Naive thymus-derived CD4-positive, alpha-beta T cell (primary cell): Measurements from ENCODE around the gene SLC38A1. TPM values are rescaled to one million over a fixed set of nuclear protein-coding genes. Genes with fewer than 3 reads are reported as not detected.

Source experiments
- ATAC-seq: fragments of 150-1000 bp; cut with Tn5 transposase; 2 replicates; pipeline ENCODE4 v1.10.0; 2021; ENCODE audit warnings: mild to moderate bottlenecking, moderate library complexity
- CTCF ChIA-PET: fragments of 350-600 bp; sonication (Branson Sonifier 250); formaldehyde crosslinking; loops from one replicate; lab custom pipeline; 2021; ENCODE audit warnings: antibody characterized with exemption; lab: Charles Lee
- POLR2A ChIA-PET: fragments of 350-600 bp; sonication (Branson Sonifier 250); formaldehyde crosslinking; loops from one replicate; lab custom pipeline; 2021; ENCODE audit warnings: antibody characterized with exemption, inconsistent platforms; lab: Charles Lee
- DNase-seq, 9 donors: peaks; one replicate each; pipeline versions ENCODE4 v3.0.0 to v3.0.0-alpha.2; 2020 to 2022; ENCODE audit warnings: mixed read lengths in 1 of 9
- H3K27ac ChIP-seq: one replicate; pipeline ENCODE4 v1.7.0; 2013; ENCODE audit warnings: mild to moderate bottlenecking, low read depth, low read length, moderate library complexity
- H3K27me3 ChIP-seq, 2 donors: one replicate each; pipeline ENCODE4 v1.7.0; 2013; ENCODE audit warnings: low read length in 2 of 2, mild to moderate bottlenecking in 2 of 2, moderate library complexity in 2 of 2; ENCODE audit not compliant: control insufficient read depth in 2 of 2, insufficient read depth in 2 of 2
- H3K36me3 ChIP-seq, 3 experiments: 1 replicate in 2 of 3; 2 replicates in 1 of 3; pipeline ENCODE4 v1.7.0; 2013; ENCODE audit warnings: low read length in 3 of 3, mild to moderate bottlenecking in 3 of 3, moderate library complexity in 1 of 3; ENCODE audit not compliant: insufficient read depth in 3 of 3, control insufficient read depth in 2 of 3
- H3K4me1 ChIP-seq, 2 donors: one replicate each; pipeline ENCODE4 v1.7.0; 2013; ENCODE audit warnings: low read length in 2 of 2, mild to moderate bottlenecking in 2 of 2, moderate library complexity in 1 of 2; ENCODE audit not compliant: control insufficient read depth in 2 of 2, insufficient read depth in 2 of 2
- H3K4me3 ChIP-seq: 2 replicates; pipeline ENCODE4 v1.7.0; 2013; ENCODE audit warnings: mild to moderate bottlenecking, low read length
- H3K9me3 ChIP-seq, 3 experiments: 1 replicate in 2 of 3; 2 replicates in 1 of 3; pipeline ENCODE4 v1.7.0; 2013; ENCODE audit warnings: low read length in 3 of 3; ENCODE audit not compliant: control insufficient read depth in 2 of 3
- H3K27ac Mint-ChIP-seq, 9 donors: one replicate each; pipeline ENCODE4 v1.8.0; 2020 to 2022; ENCODE audit warnings: mixed read lengths in 9 of 9, mild to moderate bottlenecking in 8 of 9, moderate library complexity in 5 of 9, inconsistent platforms in 2 of 9
- H3K27me3 Mint-ChIP-seq, 5 donors: one replicate each; pipeline ENCODE4 v1.8.0; 2021 to 2022; ENCODE audit warnings: mixed read lengths in 5 of 5, mild to moderate bottlenecking in 1 of 5
- H3K36me3 Mint-ChIP-seq, 5 donors: one replicate each; pipeline ENCODE4 v1.8.0; 2020 to 2022; ENCODE audit warnings: mixed read lengths in 5 of 5, mild to moderate bottlenecking in 3 of 5, inconsistent platforms in 1 of 5
- H3K4me1 Mint-ChIP-seq, 7 donors: one replicate each; pipeline ENCODE4 v1.8.0; 2020 to 2022; ENCODE audit warnings: mixed read lengths in 7 of 7, mild to moderate bottlenecking in 3 of 7, inconsistent platforms in 1 of 7
- H3K4me3 Mint-ChIP-seq, 10 donors: one replicate each; pipeline ENCODE4 v1.8.0; 2020 to 2022; ENCODE audit warnings: mild to moderate bottlenecking in 10 of 10, mixed read lengths in 10 of 10, moderate library complexity in 6 of 10, inconsistent platforms in 2 of 10
- H3K9me3 Mint-ChIP-seq, 11 donors: one replicate each; pipeline ENCODE4 v1.8.0; 2020 to 2022; ENCODE audit warnings: mixed read lengths in 11 of 11, mild to moderate bottlenecking in 4 of 11, inconsistent platforms in 1 of 11, moderate library complexity in 1 of 11
- intact Hi-C, 2 donors: fragments of 100-400 bp; cut with micrococcal nuclease; formaldehyde crosslinking; loops; one replicate each; pipeline ENCODE4 v1.15.1; 2023
- polyA plus RNA-seq, 2 donors: library from polyadenylated mRNA; unstranded; fragments of 300-500 nt; fragmentation: Illumina TruSeq; gene quantifications; one replicate each; pipeline ENCODE4 v1.2.3, GENCODE V29; 2021
- total RNA-seq, 6 experiments: library from RNA in 5 of 6; stranded (reverse) in 5 of 6; gene quantifications; 1 replicate in 5 of 6; 2 replicates in 1 of 6; pipeline ENCODE4 v1.2.3 and lab custom pipeline; 2021 to 2026

Gene SLC38A1
- total and polyA plus RNA-seq, 7 experiments from 2014 or later: 172 to 283 (median 249) TPM

DNA sequence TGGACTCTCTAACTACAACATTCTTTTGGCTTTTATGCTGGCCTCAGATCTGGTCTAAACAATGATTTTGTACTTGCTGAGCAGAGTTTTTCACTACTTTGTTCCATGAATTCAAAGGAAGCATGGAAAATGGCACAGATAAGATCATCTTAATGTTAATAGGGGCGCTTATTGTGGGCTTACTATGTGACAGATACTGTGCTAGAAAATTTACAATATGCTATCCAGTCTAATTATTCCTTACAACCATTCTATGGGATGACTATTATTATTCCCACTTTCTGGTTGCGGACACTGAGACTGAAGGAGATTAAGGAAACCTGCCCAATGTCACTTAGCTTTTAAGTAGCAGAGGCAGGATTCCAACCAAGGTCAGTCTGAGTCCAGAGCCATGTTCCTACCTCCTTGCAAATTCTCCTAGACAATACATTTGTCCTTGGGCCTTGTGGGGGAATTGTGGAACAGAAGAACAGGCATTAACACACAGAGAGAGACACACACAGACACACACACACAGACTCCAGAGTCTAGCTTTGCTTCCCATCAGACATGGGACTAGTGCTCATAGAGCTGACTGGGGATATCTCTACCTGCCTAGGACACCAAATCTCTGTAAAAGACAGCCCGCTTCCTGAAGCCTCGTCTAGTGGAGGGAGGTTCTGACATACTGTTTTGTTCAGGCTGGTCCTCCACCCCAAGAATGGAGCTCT is 107.7 kb downstream of the SLC38A1 start:
- DNase-seq (no peak), ATAC-seq (no peak)
- H3K4me1 ChIP-seq: peaks cover 0 to 10% of the 10 kb centered on the region in 2 donors
- no peaks in the 10 kb centered on the region for H3K9me3 ChIP-seq
- ChIA-PET POLR2A (interaction anchor here (1.0 kb wide), 1 partner anchor 45 kb away, joined by 3 read pairs; no protein-coding TSS in a partner anchor), CTCF (interaction anchor here (0.7 kb wide), 1 partner anchor 80 kb away, joined by 3 read pairs; no protein-coding TSS in a partner anchor)
- intact Hi-C loops: no loop called here
- no peaks in the 10 kb centered on the region for H3K27me3 Mint-ChIP-seq
- no peak overlapping the region for H3K4me3 Mint-ChIP-seq
- peaks cover 0 to 16% (median 5%) of the 10 kb centered on the region in 11 donors for H3K9me3 Mint-ChIP-seq
- H3K27ac Mint-ChIP-seq: peak overlapping the region in 1 of 9 donors; percentile 27
- no peaks in the 10 kb centered on the region for H3K36me3 ChIP-seq
- peaks cover 5 to 11% (median 6%) of the 10 kb centered on the region in 5 donors for H3K36me3 Mint-ChIP-seq
- no peak overlapping the region for H3K27ac ChIP-seq
- no peak overlapping the region for H3K4me3 ChIP-seq
- H3K27me3 ChIP-seq: no peaks in the 10 kb centered on the region
- H3K4me1 Mint-ChIP-seq: peaks cover 3 to 24% (median 15%) of the 10 kb centered on the region in 7 donors

DNA sequence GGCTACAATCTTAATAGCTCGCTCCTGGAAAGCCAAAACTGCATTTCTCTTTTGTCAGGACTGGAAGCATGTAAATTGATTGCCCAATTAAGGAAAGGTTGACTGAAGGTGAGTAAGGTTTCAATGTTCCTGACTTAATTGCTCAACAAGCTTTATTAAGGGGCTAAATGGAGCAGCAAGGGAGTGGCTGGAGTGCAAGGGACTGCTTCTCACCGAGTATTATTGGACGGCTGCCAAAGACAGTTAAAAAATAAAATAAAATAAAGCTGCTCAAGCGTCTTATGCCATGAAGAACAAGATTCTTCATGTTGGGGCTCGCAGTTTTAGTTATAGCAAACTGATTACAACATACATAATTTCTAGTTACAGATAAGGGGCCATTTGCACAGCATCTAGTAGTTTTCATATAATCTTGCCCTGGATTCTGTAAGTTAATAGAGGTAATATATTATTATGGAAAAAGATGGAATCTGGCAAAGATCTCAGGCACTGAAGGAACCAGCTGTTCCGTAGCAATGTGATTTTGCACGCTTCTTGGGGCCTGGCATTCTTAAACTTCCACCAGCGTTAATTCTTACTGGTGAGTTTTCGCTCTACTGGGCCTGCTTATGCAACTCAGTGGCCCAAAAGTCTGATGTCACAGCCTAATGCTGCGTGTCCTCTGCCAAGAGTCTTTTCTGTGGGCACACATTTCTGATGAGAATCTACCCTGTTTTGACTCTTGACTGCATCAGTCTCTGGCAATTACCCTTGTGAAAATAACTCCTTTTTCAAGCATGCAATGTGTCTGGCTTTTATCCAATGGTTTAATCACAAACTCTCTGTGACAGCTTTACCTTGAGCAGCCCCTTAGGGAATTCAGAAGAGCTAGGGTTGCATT is 108.5 kb downstream of the SLC38A1 start:
- Histone ChIP-seq H3K27ac (no peak overlapping the region), H3K27me3 (no peaks in the 10 kb centered on the region), H3K4me3 (no peak overlapping the region), H3K4me1 (peaks cover 0 to 10% of the 10 kb centered on the region in 2 donors), H3K36me3 (no peaks in the 10 kb centered on the region), H3K9me3 (no peaks in the 10 kb centered on the region)
- ChIA-PET POLR2A (interaction anchor here (1.0 kb wide), 1 partner anchor 46 kb away, joined by 3 read pairs; no protein-coding TSS in a partner anchor), CTCF (interaction anchor here (1.1 kb wide), 1 partner anchor 106 kb away, joined by 3 read pairs; no protein-coding TSS in a partner anchor)
- intact Hi-C loops: no loop called here
- Mint-ChIP-seq H3K36me3 (peaks cover 5 to 14% (median 9%) of the 10 kb centered on the region in 5 donors), H3K27ac (no peak overlapping the region), H3K9me3 (peaks cover 0 to 20% (median 8%) of the 10 kb centered on the region in 11 donors), H3K4me3 (no peak overlapping the region), H3K4me1 (peaks cover 3 to 24% (median 15%) of the 10 kb centered on the region in 7 donors), H3K27me3 (no peaks in the 10 kb centered on the region)
- DNase-seq (no peak), ATAC-seq (no peak)

DNA sequence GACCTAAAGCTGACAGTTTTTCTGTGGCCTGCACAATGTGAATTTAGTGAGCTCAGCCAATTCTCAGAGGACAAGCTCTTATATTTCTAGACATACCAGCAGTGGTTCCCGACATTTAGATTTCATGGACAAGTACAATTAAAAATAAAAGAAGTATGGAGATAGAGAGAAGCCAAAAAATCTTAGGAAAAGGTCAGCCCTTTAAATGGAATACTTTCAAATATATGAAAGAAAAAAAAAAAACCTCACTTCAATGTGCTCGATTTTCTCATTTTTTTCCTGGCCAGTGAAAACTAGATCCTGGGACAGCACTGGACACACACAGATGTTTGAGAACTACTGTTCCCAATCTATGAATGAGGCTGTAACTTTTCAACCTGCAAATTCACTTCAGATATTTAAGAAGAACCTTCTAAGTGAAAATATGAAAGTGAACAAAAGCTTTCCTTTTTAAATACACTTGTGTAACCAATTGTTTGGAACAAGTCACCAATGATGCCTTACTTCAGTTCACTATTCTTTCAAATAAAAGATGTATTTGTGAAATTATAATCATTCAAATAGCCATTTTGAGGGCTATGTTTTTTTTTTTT is 109.4 kb downstream of the SLC38A1 start:
- H3K27ac Mint-ChIP-seq: no peak overlapping the region
- ATAC-seq: no peak
- peaks cover 5 to 14% (median 9%) of the 10 kb centered on the region in 5 donors for H3K36me3 Mint-ChIP-seq
- ChIA-PET CTCF (interaction anchor here (0.7 to 1.1 kb wide), 2 partner anchors 107 to 204 kb away, joined by 3 to 5 read pairs; no protein-coding TSS in a partner anchor), POLR2A (interaction anchor here (0.6 kb wide), 1 partner anchor 141 kb away, joined by 4 read pairs; no protein-coding TSS in a partner anchor)
- H3K4me1 Mint-ChIP-seq: peaks cover 3 to 32% (median 15%) of the 10 kb centered on the region in 7 donors
- no peaks in the 10 kb centered on the region for H3K9me3 ChIP-seq
- H3K27me3 Mint-ChIP-seq: no peaks in the 10 kb centered on the region
- no peak overlapping the region for H3K27ac ChIP-seq
- H3K9me3 Mint-ChIP-seq: peaks cover 0 to 20% (median 8%) of the 10 kb centered on the region in 11 donors
- H3K36me3 ChIP-seq: no peaks in the 10 kb centered on the region
- intact Hi-C loops: loop anchor here (10.0 kb wide), 3 partner anchors 105 to 865 kb away; partner anchors contain the start of gene SLC38A1 (in 1 of the 2)
- H3K4me3 Mint-ChIP-seq: no peak overlapping the region
- H3K4me1 ChIP-seq: peaks cover 0 to 10% of the 10 kb centered on the region in 2 donors
- DNase-seq: no peak
- no peaks in the 10 kb centered on the region for H3K27me3 ChIP-seq
- no peak overlapping the region for H3K4me3 ChIP-seq

DNA sequence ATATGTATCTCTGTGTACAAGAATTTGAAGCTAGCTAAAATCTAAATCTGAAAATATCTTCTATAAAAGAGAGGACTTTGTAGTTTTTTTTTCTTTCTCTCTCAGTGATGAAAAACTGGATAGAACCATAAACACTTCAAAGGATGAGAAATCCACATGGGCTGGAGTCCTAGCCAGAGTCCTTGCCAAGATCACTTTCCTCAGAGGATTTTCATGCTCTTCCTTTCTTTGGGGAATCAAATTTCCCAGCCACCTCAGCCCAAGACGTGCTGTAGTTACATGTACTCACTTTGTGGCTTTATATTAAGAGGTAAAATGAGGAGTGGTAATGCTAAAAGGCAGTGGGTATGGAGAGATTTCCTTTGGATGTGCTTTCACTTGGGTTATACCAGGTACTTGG is 110.3 kb downstream of the SLC38A1 start:
- ChIA-PET POLR2A (interaction anchor here (0.8 to 1.4 kb wide), 3 partner anchors 22 to 212 kb away, joined by 3 to 5 read pairs (median 4); partner anchors contain the start of gene SLC38A1), CTCF (interaction anchor here (0.9 kb wide), 1 partner anchor 143 kb away, joined by 3 read pairs; no protein-coding TSS in a partner anchor)
- intact Hi-C loops: loop anchor here (10.0 kb wide), 3 partner anchors 106 to 866 kb away; partner anchors contain the start of gene SLC38A1 (in 1 of the 2)
- no peak overlapping the region for H3K27ac Mint-ChIP-seq
- Histone ChIP-seq H3K27ac (no peak overlapping the region), H3K9me3 (no peaks in the 10 kb centered on the region), H3K27me3 (no peaks in the 10 kb centered on the region), H3K4me3 (no peak overlapping the region), H3K36me3 (no peaks in the 10 kb centered on the region), H3K4me1 (peaks cover 0 to 16% of the 10 kb centered on the region in 2 donors)
- H3K4me1 Mint-ChIP-seq: peaks cover 3 to 35% (median 19%) of the 10 kb centered on the region in 7 donors
- ATAC-seq (no peak), DNase-seq (no peak)
- H3K36me3 Mint-ChIP-seq: peaks cover 5 to 13% (median 9%) of the 10 kb centered on the region in 5 donors
- peaks cover 0 to 20% (median 8%) of the 10 kb centered on the region in 11 donors for H3K9me3 Mint-ChIP-seq
- H3K27me3 Mint-ChIP-seq: no peaks in the 10 kb centered on the region
- H3K4me3 Mint-ChIP-seq: peak overlapping the region in 3 of 10 donors; percentile 15 to 48 (median 16)

DNA sequence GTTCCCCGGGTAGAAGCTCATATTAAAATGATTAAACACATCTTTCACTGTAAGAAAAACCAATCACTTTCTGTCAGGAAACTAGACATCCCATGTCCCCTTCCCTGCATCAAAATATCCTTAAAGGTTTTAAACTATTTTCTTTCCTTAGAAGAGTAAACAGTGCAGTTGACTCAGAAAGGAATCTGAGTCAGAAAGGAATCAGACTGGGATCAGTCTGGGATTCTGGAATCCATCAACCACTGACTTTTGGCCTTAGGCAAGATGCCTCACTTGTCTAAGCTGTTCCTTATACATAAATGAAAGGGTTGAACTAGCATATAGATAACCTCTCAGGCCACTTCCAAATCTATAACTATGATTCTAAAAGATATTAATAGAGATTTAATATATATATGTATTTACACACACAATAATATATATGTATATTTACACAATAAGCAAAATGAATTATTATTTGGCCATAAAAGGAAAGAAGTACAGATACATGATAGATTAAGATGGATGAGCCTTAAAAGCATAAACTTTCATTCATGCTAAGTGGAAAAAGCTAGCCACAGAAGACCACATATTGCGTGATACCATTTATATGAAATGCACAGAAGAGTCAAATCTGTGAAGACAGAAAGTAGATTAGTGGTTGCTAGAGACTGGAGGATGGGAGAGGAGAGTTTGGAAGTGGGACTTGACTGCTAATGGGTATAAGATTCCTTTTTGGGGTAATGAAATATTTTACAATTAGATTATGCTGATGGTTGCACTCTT is 114.4 kb downstream of the SLC38A1 start:
- no peak overlapping the region for H3K27ac ChIP-seq
- POLR2A ChIA-PET: interaction anchor here (0.7 to 3.0 kb wide), 6 partner anchors 12 to 507 kb away, joined by 3 to 13 read pairs (median 4); partner anchors contain the start of gene SLC38A1
- H3K27ac Mint-ChIP-seq: no peak overlapping the region
- peaks cover 0 to 18% (median 8%) of the 10 kb centered on the region in 11 donors for H3K9me3 Mint-ChIP-seq
- CTCF ChIA-PET: interaction anchor here (0.6 to 2.3 kb wide), 7 partner anchors 26 to 1546 kb away, joined by 3 to 19 read pairs (median 4); partner anchors contain the start of gene SLC38A1
- H3K4me1 Mint-ChIP-seq: peaks cover 3 to 40% (median 19%) of the 10 kb centered on the region in 7 donors
- intact Hi-C loops: loop anchor here (5.0 to 10.0 kb wide), 5 partner anchors 110 to 870 kb away; partner anchors contain the start of gene SLC38A1 (in 1 of the 2)
- H3K27me3 Mint-ChIP-seq: peaks cover 0 to 11% (median 0%) of the 10 kb centered on the region in 5 donors
- no peaks in the 10 kb centered on the region for H3K27me3 ChIP-seq
- no peaks in the 10 kb centered on the region for H3K9me3 ChIP-seq
- ATAC-seq (no peak), DNase-seq (no peak)
- no peak overlapping the region for H3K4me3 ChIP-seq
- peaks cover 5 to 10% (median 9%) of the 10 kb centered on the region in 5 donors for H3K36me3 Mint-ChIP-seq
- H3K4me3 Mint-ChIP-seq: no peak overlapping the region
- no peaks in the 10 kb centered on the region for H3K36me3 ChIP-seq
- H3K4me1 ChIP-seq: peaks cover 0 to 17% of the 10 kb centered on the region in 2 donors
